Neutrophil (primary cell): ENCODE data around the gene CDKL5.
A peak's percentile ranks its signal among the peaks of the same experiment; 100 is the strongest.

Source experiments
- H3K27ac ChIP-seq: fragments of 200-600 bp; sonication (generic); 2 replicates; pipeline ENCODE4 v1.5.1; 2016; ENCODE audit warnings: mild to moderate bottlenecking, moderate library complexity
- H3K27me3 ChIP-seq: fragments of 200-600 bp; sonication (generic); 2 replicates; pipeline ENCODE4 v1.6.0; 2016; ENCODE audit warnings: mild to moderate bottlenecking
- H3K36me3 ChIP-seq: fragments of 200-600 bp; sonication (generic); 2 replicates; pipeline ENCODE4 v1.5.1; 2017
- H3K4me1 ChIP-seq, 2 experiments: fragments of 200-600 bp in 1 of 2; sonication (generic) in 1 of 2; 1 replicate in 1 of 2; 2 replicates in 1 of 2; pipeline versions ENCODE4 v1.5.1 to v1.6.1; 2013 to 2016; ENCODE audit warnings: low read depth in 1 of 2, low read length in 1 of 2, mild to moderate bottlenecking in 1 of 2, moderate library complexity in 1 of 2; ENCODE audit not compliant: control insufficient read depth in 1 of 2, insufficient read depth in 1 of 2
- H3K4me3 ChIP-seq, 2 experiments: fragments of 200-600 bp in 1 of 2; sonication (generic) in 1 of 2; 1 replicate in 1 of 2; 2 replicates in 1 of 2; pipeline ENCODE4 v1.5.1; 2013 to 2016; ENCODE audit warnings: low read depth in 1 of 2, low read length in 1 of 2, mild to moderate bottlenecking in 1 of 2, moderate library complexity in 1 of 2
- H3K9me3 ChIP-seq: fragments of 200-600 bp; sonication (generic); 2 replicates; pipeline ENCODE4 v1.5.1; 2016
- CTCF ChIP-seq: fragments of 200-600 bp; sonication (generic); IDR thresholded peaks from 2 replicates; pipeline ENCODE4 v1.5.1; 2016; ENCODE audit warnings: antibody characterized with exemption

The CDKL5 gene

GRCh38 chrX:18677161-18677869 is 251.9 kb downstream of the CDKL5 start:
- TF ChIP-seq CTCF: no peak
- peaks cover 17 to 22% of the 10 kb centered on the region in 2 experiments for H3K4me1 ChIP-seq
- no peak overlapping the region for H3K4me3 ChIP-seq
- H3K9me3 ChIP-seq: no peaks in the 10 kb centered on the region
- no peaks in the 10 kb centered on the region for H3K36me3 ChIP-seq
- no peaks in the 10 kb centered on the region for H3K27me3 ChIP-seq
- no peak overlapping the region for H3K27ac ChIP-seq

- no peak for TF ChIP-seq CTCF
- Histone ChIP-seq H3K9me3 (no peaks in the 10 kb centered on the region), H3K36me3 (no peaks in the 10 kb centered on the region), H3K27me3 (no peaks in the 10 kb centered on the region), H3K27ac (no peak overlapping the region), H3K4me3 (no peak overlapping the region), H3K4me1 (peaks cover 17% of the 10 kb centered on the region in 2 experiments)
Observed at GRCh38 chrX:18681996-18682395, 256.6 kb downstream of the CDKL5 start.

GRCh38 chrX:18682979-18683387 is 257.6 kb downstream of the CDKL5 start:
- H3K4me3 ChIP-seq: no peak overlapping the region
- no peaks in the 10 kb centered on the region for H3K9me3 ChIP-seq
- no peaks in the 10 kb centered on the region for H3K27me3 ChIP-seq
- no peak for TF ChIP-seq CTCF
- H3K4me1 ChIP-seq: peaks cover 18 to 21% of the 10 kb centered on the region in 2 experiments
- no peak overlapping the region for H3K27ac ChIP-seq
- H3K36me3 ChIP-seq: no peaks in the 10 kb centered on the region

- H3K4me3 ChIP-seq: peak overlapping the region in 1 of 2 experiments; percentile 20
- TF ChIP-seq CTCF: no peak
- peak overlapping the region; percentile 71 for H3K27ac ChIP-seq
- no peaks in the 10 kb centered on the region for H3K27me3 ChIP-seq
- H3K9me3 ChIP-seq: no peaks in the 10 kb centered on the region
- H3K4me1 ChIP-seq: peaks cover 41 to 51% of the 10 kb centered on the region in 2 experiments
- H3K36me3 ChIP-seq: no peaks in the 10 kb centered on the region
Observed at GRCh38 chrX:18687856-18688495, 262.6 kb downstream of the CDKL5 start.

- TF ChIP-seq CTCF: no peak
Observed at GRCh38 chrX:18691431-18691830, 266.0 kb downstream of the CDKL5 start.

More at GRCh38 chrX:18691431-18691830, 266.0 kb downstream of the CDKL5 start:
- H3K27ac ChIP-seq: peak overlapping the region; percentile 27
- H3K9me3 ChIP-seq: no peaks in the 10 kb centered on the region
- H3K4me1 ChIP-seq: peaks cover 37 to 45% of the 10 kb centered on the region in 2 experiments
- no peaks in the 10 kb centered on the region for H3K27me3 ChIP-seq
- no peak overlapping the region for H3K4me3 ChIP-seq
- no peaks in the 10 kb centered on the region for H3K36me3 ChIP-seq
